ENCODE measurements around the gene APOL6.

The APOL6 gene

GRCh38 chr22:35653824-35654223 lies 5.6 kb downstream of the APOL6 start:
- no peak for DNase-seq (ENCODE audit: low read depth in 1 of 2, low spot score in 1 of 2)
- Histone ChIP-seq H3K27ac (replicated peaks) (no peak overlapping the region), H3K4me3 (replicated peaks; ENCODE audit: insufficient read depth, low read length) (no peak overlapping the region), H3K27me3 (ENCODE audit: insufficient read depth, poor library complexity, severe bottlenecking) (no peaks in the 10 kb centered on the region)
- no peak for TF ChIP-seq CTCF (IDR thresholded peaks at IDR 0.05; ENCODE audit: insufficient read depth, low read length)

- no peak overlapping the region for H3K4me3 ChIP-seq (replicated peaks; ENCODE audit: insufficient read depth, low read length)
- no peak overlapping the region for H3K27ac ChIP-seq (replicated peaks)
- no peak for TF ChIP-seq POLR2AphosphoS5 (IDR thresholded peaks at IDR 0.05; ENCODE audit: low read depth)
- no peak for TF ChIP-seq CTCF (IDR thresholded peaks at IDR 0.05; ENCODE audit: insufficient read depth, low read length)
- TF ChIP-seq REST (IDR thresholded peaks at IDR 0.05; ENCODE audit: insufficient replicate concordance, low read depth), result no peak
- TF ChIP-seq SPI1 (IDR thresholded peaks at IDR 0.05; ENCODE audit: borderline replicate concordance, low read depth), result no peak
- TF ChIP-seq GABPA (IDR thresholded peaks at IDR 0.05; ENCODE audit: low read depth), result no peak
- H3K27me3 ChIP-seq (ENCODE audit: insufficient read depth, poor library complexity, severe bottlenecking), result no peaks in the 10 kb centered on the region
- no peak for DNase-seq (ENCODE audit: low read depth in 1 of 2, low spot score in 1 of 2)
These were observed 8.1 kb downstream of the APOL6 start for GRCh38 chr22:35656284-35656752.

GRCh38 chr22:35657571-35658312 lies 9.5 kb downstream of the APOL6 start:
- Histone ChIP-seq H3K4me3 (replicated peaks; ENCODE audit: insufficient read depth, low read length) (no peak overlapping the region), H3K27ac (replicated peaks) (no peak overlapping the region), H3K27me3 (ENCODE audit: insufficient read depth, poor library complexity, severe bottlenecking) (no peaks in the 10 kb centered on the region)
- DNase-seq (ENCODE audit: low read depth in 1 of 2, low spot score in 1 of 2), result no peak
- TF ChIP-seq REST (IDR thresholded peaks at IDR 0.05; ENCODE audit: insufficient replicate concordance, low read depth) (no peak), SPI1 (IDR thresholded peaks at IDR 0.05; ENCODE audit: borderline replicate concordance, low read depth) (no peak), GABPA (IDR thresholded peaks at IDR 0.05; ENCODE audit: low read depth) (no peak), CTCF (IDR thresholded peaks at IDR 0.05; ENCODE audit: insufficient read depth, low read length) (no peak), POLR2AphosphoS5 (IDR thresholded peaks at IDR 0.05; ENCODE audit: low read depth) (no peak)

All from HL-60 (cell line).